A172 (cell line): ENCODE results near the gene SFXN5. TPM values are rescaled to one million over a fixed set of nuclear protein-coding genes. Genes with fewer than 3 reads are reported as not detected.

Source experiments
- DNase-seq: peaks from one replicate; pipeline ENCODE4 v3.0.0-alpha.2; 2015; ENCODE audit warnings: low spot score
- total RNA-seq: library from RNA; depleted of rRNA; stranded (reverse); fragments of >200 nt; shearing (Covaris generic); gene quantifications from 2 replicates; pipeline ENCODE4 v1.2.3, GENCODE V29; 2014

Gene SFXN5
- total RNA-seq, 1 experiment from 2014 or later = 33.4 TPM

DNA sequence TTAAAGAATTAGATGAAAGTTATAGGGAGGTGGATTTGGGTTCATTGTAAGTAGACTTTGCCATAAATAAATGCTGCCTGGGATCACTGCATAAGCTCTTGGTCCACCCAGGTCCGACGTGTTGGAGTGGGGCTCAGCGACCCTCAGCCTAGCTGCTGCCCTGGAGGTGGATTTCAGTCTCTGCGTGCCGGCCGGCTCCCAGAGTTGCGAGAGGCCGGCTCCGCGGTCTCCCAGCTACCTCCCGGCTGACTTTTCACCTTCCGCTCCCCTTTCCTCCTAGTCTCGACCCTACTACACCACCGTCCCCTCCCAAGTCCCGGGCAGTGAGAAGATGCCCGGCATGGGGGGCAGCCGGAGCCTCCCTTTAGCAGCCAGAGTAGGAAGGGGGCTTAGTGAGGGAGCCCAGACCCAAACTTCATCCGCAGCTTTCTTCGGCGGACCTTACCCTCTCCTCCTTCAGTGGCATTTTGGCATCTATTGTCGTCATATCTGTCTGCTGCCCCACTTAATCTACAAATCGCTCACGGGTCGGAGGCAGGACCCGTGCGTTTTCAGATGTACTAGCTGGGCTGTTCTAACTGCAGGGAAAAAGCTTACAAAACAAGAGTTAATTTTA, 146.1 kb downstream of the SFXN5 start:
- DNase-seq = no peak

DNA sequence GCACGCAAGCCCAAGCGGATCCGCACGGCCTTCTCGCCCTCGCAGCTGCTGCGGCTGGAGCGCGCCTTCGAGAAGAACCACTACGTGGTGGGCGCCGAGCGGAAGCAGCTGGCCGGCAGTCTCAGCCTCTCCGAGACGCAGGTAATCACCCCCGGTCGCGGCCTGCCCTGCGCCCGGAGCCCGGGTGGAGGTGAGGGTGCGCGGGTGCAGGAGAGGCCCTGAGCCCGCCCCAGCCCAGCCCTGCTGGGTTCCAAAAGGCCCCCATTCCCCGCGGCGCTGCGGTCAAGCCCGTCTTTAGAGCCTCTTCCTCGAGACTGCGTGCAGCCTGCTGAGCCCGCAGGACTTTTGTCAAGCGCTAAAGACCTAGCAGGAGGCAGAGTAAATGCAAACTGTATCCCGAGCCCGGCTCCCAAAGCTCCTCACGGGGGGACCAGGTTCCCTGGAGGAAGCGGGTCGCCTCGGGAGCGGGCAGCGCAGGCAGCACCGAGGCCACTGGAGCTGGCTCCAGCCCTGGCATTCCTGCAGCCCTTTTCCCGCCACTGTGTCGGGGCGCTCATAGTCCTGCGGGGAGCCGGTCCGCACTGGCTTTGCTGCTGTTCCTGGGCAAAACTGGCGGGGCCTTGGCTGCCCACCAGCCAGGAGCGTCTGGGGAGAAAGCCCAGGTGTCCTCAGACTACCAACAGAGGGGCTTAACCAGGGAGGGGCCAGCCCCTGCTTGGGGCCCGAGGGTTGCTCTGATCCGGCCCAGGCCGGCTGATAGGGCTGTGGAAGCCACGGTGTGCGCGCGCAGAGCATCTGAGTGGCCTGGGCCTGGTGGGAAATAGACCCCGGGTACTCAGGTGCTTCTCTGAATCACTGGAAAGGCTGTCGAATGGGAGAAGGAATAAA, 146.9 kb downstream of the SFXN5 start:
- no peak for DNase-seq

DNA sequence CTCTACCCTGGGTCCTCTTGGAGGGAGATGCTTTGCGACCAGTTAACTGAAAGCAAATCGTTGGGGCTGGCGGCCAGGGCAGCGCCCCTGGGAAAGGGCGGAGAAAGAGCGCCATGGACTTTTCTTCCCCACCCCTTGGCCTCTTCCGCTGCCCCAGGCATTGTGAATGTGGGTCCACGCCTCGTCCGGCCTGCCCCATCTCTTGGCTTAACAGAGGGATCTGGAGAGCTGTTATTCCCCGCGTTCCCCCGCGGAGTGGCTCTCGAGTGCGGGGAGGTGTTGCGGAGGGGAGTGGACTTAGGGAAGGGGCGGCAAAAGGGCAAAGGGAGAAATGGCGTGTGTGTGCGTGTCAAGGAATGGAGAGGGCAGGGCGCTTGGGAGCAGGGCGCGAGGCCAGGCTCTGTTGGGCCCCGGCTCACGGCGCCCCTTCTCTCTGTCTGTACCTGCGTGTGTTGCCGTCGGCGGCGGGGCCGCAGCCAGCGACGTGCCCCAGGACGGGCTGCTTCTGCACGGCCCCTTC, 147.6 kb downstream of the SFXN5 start:
- DNase-seq = no peak

DNA sequence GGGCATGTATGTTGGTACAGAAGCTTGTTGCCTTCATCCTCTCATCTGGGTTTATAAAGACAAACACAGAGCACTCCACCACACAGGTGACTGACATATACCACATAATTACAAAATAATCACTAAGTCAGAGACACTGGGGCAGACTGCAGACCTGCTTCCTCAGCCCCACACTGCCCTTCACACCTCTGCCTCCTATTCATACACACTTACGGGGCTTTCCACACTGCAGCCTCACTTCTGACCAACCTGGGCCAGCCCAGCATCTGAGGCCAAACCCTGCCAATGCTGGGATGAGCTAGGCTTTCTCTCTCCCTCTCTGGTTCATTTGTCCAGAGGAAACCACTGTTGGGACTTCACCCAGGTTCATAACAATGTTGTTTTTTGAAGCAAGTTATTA, 149.7 kb downstream of the SFXN5 start:
- no peak for DNase-seq

DNA sequence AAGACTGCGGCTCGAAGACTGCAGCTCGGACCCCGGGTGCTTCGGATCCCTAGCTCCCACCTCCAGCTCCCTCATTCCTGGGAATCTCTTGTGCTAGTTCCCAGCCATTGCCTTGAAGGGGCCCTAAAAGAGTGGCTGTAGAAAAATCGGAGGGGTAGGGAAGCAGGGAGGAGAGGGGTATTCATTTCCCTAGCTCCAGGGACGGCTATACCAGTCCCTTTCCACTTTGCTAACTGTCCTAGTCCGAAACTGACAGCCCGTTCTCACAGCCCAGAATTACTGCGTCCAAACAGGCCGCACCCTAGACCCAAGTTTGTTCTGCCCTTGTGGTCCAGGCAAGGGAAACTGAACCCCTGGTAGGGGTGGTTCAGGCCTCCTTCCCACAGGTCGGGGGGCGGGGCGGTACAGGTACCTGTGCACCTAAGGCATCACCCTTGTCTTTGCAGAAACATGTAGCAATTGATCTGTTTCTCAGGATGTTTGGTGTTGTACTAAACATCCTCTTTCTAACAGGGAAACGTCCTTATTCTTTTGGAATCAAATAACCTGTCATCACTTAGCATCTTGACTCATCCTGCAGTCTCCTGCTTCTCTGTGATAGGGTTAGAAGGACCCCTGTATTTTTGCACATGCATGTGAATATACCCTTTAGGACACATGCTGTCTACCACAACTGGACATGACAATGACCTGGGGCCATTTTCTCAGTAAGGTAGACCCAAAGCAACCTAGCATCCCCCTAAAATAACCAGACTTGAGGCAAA, 150.2 kb downstream of the SFXN5 start:
- no peak for DNase-seq

DNA sequence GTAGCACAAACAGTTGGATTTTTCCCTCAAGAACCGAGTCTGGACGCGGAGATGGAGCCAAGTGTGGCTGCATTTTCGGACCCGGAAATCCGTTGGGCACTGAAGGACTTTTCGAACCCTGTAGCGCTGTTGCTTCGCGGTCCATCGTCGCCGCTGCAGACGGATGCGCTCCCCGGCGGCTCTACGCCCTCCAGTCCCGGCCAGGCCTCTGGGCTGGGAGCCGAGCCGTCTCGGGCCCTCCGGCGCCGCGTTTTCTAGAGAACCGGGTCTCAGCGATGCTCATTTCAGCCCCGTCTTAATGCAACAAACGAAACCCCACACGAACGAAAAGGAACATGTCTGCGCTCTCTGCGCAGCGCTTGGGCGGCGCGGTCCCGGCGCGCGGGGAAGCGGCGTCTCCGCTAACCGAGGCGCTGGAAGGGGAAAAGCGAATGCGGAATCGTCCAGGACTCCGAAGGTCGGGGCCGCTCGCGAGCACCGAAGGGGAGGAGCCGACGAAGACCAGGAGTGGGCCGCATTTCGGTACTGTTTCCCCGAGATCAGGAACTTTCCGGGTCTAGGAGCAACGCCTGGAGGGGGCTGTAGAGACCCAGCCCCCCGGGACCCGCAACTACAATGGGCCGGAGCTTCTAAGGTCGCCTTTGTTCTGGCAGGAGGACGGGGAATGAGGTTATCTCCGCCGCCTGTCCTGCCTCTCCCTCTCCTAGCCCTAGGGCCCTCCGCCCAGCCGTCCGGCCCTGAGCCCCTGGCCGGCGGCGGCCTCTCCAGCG, 151.0 kb downstream of the SFXN5 start:
- DNase-seq = no peak

DNA sequence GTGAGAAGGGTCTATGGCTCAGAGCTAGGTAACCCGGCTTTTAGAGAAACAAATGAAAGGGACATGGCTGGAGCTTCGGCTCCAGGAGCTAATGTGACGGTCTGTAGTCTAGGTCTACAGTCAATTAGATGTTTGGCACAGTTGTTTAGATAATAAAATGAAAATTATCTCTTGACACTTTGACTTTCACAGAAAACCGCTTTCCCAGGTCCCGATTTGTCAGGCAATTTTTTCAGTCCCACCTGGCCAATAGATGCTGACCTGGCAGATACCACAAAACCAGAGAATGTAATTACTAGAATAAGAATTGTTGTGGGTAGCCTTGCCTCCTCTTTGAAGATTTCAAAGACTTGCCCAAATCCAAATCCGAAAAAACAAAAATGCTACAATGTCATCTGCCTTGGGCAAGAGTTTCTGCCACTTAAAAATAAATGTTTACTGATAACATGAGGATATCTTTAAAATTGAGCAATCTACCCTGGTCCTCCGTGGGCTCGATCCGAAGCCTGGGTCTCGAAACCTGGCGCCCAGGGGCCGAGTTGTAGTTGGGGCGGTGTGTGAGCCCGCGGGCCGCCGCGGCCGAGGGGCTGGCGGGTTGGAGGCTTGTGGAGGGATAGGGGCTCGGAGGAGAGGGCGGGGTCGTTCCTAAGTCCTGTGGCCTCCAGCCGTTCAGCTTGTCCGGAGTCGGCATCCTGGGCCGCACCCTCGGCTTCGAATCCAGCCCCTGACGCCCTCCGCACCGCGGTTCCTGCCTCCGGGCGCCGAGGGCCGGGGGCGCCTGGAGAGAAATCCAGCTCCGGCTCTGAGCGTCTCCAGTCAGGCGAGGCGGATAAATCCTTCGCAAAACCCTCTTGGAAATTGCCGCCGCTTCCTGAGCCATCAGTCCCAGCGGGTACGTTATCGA, 151.8 kb downstream of the SFXN5 start:
- no peak for DNase-seq

DNA sequence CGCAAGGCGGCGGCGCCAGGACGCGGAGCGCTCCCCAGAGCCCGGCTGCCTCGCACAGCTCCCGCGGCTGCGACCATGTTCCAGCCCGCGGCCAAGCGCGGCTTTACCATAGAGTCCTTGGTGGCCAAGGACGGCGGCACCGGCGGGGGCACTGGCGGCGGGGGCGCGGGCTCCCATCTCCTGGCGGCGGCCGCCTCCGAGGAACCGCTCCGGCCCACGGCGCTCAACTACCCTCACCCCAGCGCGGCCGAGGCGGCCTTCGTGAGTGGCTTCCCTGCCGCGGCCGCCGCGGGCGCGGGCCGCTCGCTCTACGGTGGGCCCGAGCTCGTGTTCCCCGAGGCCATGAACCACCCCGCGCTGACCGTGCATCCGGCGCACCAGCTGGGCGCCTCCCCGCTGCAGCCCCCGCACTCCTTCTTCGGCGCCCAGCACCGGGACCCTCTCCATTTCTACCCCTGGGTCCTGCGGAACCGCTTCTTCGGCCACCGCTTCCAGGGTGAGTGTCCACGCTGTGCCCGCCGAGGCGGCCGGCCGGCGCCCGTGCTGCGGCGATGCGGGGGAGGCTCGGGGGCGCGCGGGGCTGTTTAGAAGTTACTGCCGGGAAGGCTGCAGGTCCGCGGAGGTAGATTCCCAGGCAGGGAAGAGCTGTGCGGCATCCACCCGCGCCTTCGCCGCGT, 153.5 kb downstream of the SFXN5 start:
- DNase-seq = no peak

DNA sequence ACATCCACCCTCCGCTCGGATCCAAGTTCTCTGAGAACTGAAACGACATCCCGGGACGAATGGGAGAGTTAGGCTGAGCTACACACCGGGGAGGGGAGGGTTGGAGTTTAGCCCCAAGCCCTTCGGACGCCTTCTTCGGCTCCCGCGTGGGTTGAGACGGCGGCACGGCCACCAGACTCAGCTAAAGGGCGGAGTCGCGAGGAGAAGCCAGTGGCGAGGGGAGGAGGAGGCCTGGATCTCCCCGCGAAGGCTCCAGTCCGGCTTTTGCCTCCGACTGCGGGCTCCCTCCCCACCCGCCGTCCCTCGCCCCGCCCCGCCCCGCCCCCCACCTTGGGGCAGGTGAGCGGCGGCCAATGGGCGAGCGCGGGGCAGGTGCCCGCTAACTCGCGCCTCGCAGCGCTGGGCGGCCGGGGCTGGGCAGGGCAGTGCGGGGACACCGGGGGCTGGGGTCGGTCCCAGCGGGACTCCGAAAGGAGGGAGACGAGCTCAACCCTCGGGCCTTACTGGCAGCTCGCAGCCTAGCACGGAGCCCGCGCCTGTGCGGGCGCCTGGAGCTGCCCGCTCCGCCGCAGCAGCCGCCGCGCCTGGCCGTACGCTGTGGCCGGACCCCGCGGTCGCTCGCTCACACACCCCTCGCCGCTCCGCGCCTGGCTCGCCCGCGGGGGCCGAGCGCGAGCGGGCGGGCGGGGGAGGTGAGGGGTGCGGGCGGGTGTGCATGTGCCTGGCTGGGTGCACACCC, 154.2 kb downstream of the SFXN5 start, which contains the start of gene EMX1:
EMX1 (plus strand) TSS at position 382 of the 739 bp plus-strand sequence; CDS start at position 716, 334 bp downstream.
- DNase-seq = peak; percentile 54

DNA sequence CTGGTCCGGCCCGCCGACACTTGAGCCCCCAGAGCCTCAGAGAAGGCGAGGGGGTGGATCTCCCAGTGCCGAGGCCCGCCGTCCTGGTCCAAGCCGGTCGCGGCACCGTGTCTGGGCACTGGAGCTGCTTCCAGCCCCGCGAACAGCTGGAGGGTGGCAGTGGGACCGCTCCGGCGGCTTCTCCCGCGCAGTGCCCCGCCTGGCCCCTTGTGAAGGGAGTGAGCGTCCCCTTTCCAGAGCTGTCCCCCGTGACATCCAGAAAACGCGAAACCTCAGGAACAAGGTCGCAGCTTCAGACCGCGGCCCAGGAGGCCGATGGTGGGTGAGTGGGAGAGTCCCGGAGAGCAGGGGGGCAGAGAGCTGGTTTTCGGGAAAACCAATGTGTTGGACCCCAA, 154.8 kb downstream of the SFXN5 start:
- no peak for DNase-seq

DNA sequence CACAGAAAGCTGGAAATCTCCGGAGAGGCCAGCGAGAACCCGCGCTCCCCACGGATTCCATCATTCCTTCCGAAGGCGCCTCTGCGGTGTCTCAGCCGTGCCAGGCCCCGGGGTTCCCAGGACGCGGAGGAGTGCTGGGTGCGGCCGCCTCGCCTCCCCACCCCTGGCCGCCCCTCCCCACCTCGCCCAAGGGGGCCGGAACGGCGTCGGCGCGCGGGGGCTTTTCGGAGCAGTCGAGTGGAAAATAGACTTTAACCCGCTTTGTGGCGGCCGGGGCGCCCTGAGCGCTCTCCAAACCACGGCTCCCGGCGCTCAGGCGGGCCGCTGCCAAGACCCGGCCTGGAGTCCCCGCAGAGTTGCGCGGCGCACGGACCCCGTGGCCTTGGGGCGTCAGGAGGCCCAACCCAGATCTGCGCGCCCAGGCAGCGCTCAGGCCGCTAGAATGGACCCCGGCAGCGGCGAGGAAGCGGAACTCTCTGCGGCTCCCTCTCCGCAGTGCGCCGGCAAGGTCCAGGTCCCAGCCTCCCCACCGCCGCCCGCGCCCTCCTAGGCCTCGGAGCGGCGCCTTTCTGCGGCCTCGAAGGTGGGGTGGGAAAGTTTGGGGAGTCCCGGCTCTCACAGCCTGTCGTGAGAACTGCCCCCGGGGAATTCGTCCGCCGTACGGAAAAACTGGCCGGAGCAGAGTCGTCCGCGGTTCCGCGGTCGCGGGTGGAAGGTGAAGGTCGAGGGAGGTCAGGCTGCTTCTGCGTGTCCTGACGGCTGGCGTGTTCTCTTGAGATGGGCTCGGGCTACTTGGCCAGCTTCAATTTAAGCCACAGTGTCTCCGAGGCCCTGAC, 155.4 kb downstream of the SFXN5 start:
- DNase-seq = no peak

DNA sequence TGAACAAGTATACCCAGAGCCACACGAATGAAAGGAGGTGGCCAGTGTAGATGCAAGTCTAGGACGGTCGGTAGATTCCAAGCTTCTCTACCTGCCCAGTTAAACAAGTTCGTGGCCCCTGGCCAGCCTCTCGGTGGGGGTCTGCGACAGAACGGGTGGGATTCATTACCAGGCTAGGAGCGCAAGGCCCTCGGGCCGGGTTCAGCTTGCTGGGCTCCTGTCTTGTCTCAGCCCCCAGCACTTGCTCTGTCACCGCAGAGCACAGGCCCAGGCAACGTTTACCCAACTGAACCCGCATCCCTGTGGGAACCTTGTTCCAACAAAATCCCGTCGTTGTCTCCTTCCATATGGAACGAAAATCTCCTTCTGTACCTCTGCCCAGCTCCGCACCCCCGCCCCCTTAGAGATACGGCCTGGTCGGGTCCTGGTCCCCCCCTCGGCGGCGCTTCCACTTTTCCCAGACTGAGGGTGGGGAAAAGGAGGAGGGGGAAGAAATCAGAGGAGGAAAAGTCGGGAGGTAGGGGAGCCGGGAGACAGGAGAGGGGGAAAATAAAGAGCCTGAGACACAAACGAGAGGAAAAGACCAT, 156.1 kb downstream of the SFXN5 start:
- no peak for DNase-seq

DNA sequence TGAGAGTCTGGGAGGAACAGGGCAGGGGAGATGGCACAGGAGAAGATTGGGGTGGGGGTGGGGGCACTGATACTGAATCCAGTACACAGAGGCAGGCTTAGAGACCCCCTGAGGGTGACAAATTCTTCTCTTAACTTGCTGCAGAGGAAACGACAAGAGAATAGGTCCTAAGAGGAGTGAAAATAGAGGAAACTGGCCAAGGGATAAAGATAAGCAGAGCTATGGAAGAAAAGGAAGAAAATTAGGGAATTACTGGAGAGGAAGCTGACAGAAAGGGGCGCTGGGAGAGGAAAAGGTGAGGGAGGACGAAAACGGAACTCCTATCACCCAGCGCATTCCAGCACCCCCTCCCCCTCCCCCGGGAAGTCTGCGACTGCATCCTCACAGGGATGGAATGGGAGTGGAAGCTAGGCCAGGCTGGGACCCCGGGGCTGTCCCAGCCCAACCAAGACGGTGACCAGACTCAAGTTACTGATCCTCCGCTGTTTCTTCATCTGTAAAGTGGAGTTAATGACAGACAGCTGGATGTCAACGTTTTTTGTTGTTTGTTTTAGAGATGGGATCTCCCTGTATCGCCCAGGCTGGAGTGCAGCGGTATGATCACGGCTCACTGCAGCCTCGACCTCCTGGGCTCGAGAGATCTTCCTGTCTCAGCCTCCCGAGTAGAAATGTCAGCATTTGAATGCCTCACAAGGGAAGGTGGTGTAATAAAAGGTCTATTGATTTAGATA, 156.8 kb downstream of the SFXN5 start:
- DNase-seq = no peak

DNA sequence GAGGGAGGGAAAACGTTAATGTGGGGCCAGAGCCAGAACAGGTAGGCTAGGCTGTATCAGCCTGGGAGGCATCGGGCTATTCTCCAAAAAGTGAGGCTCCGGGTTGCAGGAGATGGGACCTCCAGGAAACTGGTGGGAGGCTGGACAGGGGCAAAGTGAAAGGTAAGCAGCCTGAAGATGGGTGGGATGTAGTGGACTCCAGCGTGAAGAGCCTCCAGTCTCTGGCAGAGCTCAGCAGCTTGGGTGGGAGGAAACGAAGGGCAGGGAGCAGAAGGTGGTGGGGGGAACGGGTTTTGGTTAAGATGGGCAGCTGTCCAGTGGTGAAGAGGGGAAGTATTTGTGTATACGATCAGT, 157.3 kb downstream of the SFXN5 start:
- DNase-seq = no peak

DNA sequence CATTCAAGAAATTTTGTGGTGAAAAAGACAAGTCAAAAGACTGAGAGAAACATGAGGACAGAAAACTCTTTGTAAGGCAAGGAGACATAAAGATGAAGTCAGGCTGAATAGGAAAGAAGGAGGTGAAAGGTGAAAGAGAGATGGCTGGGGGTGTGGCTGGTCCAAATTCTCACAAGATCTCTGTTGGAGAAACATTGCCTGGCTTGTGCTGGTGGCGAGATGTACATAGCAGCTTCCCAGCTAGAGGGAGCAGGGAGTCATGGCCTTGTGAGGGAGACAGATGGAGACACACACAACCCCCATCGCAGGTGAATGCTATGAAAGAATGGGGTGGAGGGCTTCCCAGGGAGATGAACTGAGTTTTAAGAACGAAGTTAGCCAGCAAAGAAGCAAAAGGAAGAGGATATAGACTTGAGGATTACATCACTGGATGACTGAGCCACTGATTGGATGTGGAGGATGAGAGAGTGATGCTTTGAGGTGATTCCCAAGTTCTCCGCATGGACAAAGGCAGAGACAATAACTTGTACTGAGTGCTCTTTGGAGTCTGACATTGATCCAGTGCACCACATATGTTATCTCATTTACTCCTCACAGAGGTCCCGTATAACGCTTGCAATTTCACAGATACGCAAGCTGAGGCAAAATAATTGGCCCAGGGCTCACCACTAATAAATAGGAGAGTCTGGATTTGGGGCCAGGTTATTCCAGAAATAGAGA, 157.9 kb downstream of the SFXN5 start:
- DNase-seq = no peak

DNA sequence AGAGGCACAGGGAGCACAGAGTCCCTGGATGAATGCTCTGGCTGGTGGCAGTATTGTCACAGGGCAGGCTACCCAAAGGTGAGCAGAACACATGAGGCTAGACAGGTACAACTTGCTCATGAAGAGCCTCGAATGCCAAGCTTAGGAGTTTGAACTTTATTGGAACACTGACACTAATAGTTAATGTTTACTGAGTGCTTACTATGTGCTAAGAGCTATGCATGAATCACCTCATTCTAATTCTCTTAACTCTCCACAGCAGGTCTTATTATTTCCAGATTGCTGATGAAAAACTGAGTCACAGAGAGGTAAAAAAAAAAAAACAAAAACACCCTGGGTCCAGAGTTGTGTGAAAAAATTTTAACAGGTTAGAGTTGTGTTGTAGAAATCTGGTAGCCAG, 160.3 kb downstream of the SFXN5 start:
- DNase-seq = no peak

DNA sequence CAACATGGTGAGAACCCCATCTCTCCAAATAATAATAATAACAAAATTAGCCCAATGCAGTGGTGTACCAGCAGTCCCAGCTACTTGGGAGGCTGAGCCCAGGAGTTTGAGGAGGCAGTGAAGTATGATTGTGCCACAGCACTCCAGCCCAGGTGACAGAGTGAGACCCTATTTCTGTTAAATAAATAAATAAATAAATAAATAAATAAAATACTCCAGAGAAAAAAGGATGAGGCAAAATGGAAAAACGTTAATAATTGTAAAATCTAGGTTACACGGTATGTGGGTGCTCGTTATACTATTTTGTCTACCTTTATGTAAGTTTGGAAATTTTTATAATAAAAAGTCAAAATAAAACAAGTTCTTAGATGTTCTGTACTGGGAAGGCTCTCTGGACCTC, 162.8 kb downstream of the SFXN5 start:
- DNase-seq = no peak
